IPS-15b (cell line): ENCODE data around the gene KCNN1.
"Not testable (repeated sequence)": the region's sequence is repeated elsewhere in the genome, so short reads cannot be mapped to it uniquely, and the experiment has no call there.

Experiments used
- H3K27me3 ChIP-seq: one replicate; pipeline ENCODE4 v1.6.1; 2013; ENCODE audit warnings: low read length; ENCODE audit not compliant: control insufficient read depth, insufficient read depth
- H3K36me3 ChIP-seq: one replicate; pipeline ENCODE4 v1.6.1; 2013; ENCODE audit warnings: low read length; ENCODE audit not compliant: control insufficient read depth, insufficient read depth
- H3K4me1 ChIP-seq: one replicate; pipeline ENCODE4 v1.6.1; 2013; ENCODE audit warnings: mild to moderate bottlenecking, low read length; ENCODE audit not compliant: control insufficient read depth, insufficient read depth
- H3K4me3 ChIP-seq: one replicate; pipeline ENCODE4 v1.5.1; 2013; ENCODE audit warnings: low read depth, low read length
- H3K9ac ChIP-seq: one replicate; pipeline ENCODE4 v1.6.1; 2013; ENCODE audit warnings: low read depth, mild to moderate bottlenecking, low read length
- H3K9me3 ChIP-seq: one replicate; pipeline ENCODE4 v1.6.1; 2013; ENCODE audit warnings: mild to moderate bottlenecking, low read length; ENCODE audit not compliant: control insufficient read depth, insufficient read depth

KCNN1 gene

GRCh38 chr19:18031401-18031800, 64.5 kb downstream of the KCNN1 start:
- H3K36me3 ChIP-seq, H3K4me3 ChIP-seq, H3K27me3 ChIP-seq, H3K4me1 ChIP-seq, H3K9me3 ChIP-seq, H3K9ac ChIP-seq: not testable (repeated sequence)

GRCh38 chr19:18032102-18032501, 65.2 kb downstream of the KCNN1 start:
- not testable (repeated sequence) for H3K27me3 ChIP-seq

GRCh38 chr19:18041054-18041453, 74.1 kb downstream of the KCNN1 start:
- Histone ChIP-seq H3K4me1 (peaks cover 2% of the 10 kb centered on the region), H3K9me3 (no peaks in the 10 kb centered on the region), H3K4me3 (no peak overlapping the region), H3K36me3 (no peaks in the 10 kb centered on the region), H3K27me3 (no peaks in the 10 kb centered on the region), H3K9ac (no peak overlapping the region)

More at GRCh38 chr19:18032102-18032501, 65.2 kb downstream of the KCNN1 start:
- H3K4me3 ChIP-seq, H3K4me1 ChIP-seq, H3K36me3 ChIP-seq, H3K9me3 ChIP-seq, H3K9ac ChIP-seq: not testable (repeated sequence)

GRCh38 chr19:18043676-18044075, 76.8 kb downstream of the KCNN1 start:
- H3K9ac ChIP-seq, result no peak overlapping the region
- peaks cover 2% of the 10 kb centered on the region for H3K4me1 ChIP-seq
- H3K9me3 ChIP-seq, result no peaks in the 10 kb centered on the region
- no peaks in the 10 kb centered on the region for H3K36me3 ChIP-seq
- no peaks in the 10 kb centered on the region for H3K27me3 ChIP-seq
- no peak overlapping the region for H3K4me3 ChIP-seq

GRCh38 chr19:18044825-18045304, 78.0 kb downstream of the KCNN1 start:
- Histone ChIP-seq H3K4me3 (no peak overlapping the region), H3K27me3 (no peaks in the 10 kb centered on the region), H3K4me1 (peaks cover 2% of the 10 kb centered on the region), H3K36me3 (no peaks in the 10 kb centered on the region), H3K9me3 (no peaks in the 10 kb centered on the region), H3K9ac (peak overlapping the region; percentile 6)

- Histone ChIP-seq H3K27me3 (no peaks in the 10 kb centered on the region), H3K4me1 (peaks cover 2% of the 10 kb centered on the region), H3K36me3 (no peaks in the 10 kb centered on the region), H3K9ac (peak overlapping the region; percentile 6), H3K9me3 (no peaks in the 10 kb centered on the region), H3K4me3 (no peak overlapping the region)
Observed at GRCh38 chr19:18045307-18046050, 78.6 kb downstream of the KCNN1 start.

GRCh38 chr19:18046059-18046718, 79.3 kb downstream of the KCNN1 start:
- Histone ChIP-seq H3K27me3 (no peaks in the 10 kb centered on the region), H3K9me3 (no peaks in the 10 kb centered on the region), H3K4me1 (peaks cover 2% of the 10 kb centered on the region), H3K9ac (no peak overlapping the region), H3K36me3 (no peaks in the 10 kb centered on the region), H3K4me3 (no peak overlapping the region)

- no peaks in the 10 kb centered on the region for H3K27me3 ChIP-seq
- H3K4me1 ChIP-seq, result no peaks in the 10 kb centered on the region
- H3K4me3 ChIP-seq, result no peak overlapping the region
- no peak overlapping the region for H3K9ac ChIP-seq
- no peaks in the 10 kb centered on the region for H3K36me3 ChIP-seq
- no peaks in the 10 kb centered on the region for H3K9me3 ChIP-seq
Observed at GRCh38 chr19:18049385-18049784, 82.5 kb downstream of the KCNN1 start.
